ENCODE measurements around the gene CCND1.

The CCND1 gene

GRCh38 chr11:69641681-69642548 lies 959 bp downstream of the CCND1 start:
- no peak for DNase-seq (ENCODE audit: low spot score)

- no peak for DNase-seq (ENCODE audit: low spot score)
Observed at GRCh38 chr11:69642549-69642912, 1.6 kb downstream of the CCND1 start.

GRCh38 chr11:69642913-69643632 lies 2.1 kb downstream of the CCND1 start:
- peak; percentile 59 for DNase-seq (ENCODE audit: low spot score)

GRCh38 chr11:69643646-69644045 lies 2.7 kb downstream of the CCND1 start:
- no peak for DNase-seq (ENCODE audit: low spot score)

DNA sequence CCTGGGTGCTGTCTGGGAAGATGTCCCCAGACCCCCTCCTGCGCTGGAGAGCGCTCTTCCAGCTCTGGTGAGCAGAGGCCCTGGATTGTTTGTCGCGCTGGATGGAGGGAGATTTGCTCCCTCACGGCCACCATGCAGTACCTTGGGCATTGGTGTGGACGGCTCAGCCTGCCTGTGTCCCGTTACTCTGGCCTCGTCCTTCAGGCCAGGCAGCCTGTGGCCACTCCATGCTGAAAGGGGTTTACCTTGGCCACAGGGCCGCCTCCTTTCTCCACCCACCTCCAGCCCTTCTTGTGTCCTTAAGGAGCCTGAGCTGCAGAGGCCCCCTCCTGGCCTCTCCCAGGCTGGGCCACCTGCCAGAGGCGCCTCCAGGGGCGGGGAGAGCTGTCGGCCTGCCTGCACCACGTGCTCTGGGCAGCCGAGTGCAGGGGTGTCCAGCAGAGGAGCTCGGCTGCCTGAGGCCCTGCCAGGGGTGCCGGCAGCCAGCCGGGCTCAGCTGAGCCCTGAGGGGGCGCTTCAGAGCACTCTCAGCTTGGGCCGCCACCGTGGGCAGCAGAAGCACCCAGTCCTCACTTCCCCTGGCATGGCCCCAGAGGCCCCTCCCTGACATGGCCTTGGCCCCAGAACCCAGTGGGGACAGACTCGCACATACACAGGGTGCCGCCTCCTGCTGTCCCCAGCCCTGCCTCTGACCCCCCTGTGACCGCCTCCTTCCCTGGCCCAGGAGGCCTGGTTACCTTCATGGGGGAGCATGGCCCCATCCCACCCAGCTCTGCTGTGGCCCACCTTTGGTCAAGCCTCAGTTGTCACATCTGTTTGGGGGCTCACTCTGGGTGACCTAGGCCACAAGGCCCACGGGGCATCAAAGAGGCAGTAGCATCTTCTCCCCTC lies 3.4 kb downstream of the CCND1 start:
- DNase-seq (ENCODE audit: low spot score) = no peak

DNA sequence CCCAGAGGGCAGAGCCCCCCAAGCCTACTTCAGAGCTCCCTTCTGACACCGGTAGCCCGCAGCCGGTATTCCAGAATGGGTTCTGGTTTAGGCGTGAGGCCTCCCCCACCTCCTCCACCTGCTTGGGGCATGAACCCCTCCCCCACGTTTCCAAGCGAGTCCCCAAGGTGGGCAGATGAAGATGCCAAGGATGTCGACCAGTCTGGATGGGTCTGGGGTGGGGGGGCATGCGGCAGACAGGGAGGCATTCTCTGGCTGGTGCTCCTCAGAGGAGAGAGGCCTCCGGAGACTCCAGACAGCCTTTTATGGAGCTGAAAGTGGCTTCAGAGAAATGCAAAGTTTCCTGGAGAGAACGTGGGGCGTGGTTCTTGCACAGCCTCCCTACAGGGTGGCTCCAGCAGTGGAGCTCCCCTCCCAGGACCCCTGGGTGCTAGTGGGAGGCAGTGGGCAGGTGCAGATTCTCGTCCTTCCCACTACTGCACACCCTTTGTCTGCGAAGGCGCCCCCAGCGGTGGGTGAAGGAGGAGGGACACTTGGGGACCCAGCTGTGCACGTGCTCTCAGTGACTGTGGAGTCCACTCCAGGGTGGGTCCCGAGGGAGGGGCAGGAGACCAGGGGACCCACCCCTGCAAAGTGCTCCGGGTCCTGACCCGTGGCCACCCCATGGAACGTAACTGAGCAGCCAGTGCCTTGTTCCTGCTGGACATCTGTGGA lies 4.2 kb downstream of the CCND1 start:
- DNase-seq (ENCODE audit: low spot score) = no peak

DNA sequence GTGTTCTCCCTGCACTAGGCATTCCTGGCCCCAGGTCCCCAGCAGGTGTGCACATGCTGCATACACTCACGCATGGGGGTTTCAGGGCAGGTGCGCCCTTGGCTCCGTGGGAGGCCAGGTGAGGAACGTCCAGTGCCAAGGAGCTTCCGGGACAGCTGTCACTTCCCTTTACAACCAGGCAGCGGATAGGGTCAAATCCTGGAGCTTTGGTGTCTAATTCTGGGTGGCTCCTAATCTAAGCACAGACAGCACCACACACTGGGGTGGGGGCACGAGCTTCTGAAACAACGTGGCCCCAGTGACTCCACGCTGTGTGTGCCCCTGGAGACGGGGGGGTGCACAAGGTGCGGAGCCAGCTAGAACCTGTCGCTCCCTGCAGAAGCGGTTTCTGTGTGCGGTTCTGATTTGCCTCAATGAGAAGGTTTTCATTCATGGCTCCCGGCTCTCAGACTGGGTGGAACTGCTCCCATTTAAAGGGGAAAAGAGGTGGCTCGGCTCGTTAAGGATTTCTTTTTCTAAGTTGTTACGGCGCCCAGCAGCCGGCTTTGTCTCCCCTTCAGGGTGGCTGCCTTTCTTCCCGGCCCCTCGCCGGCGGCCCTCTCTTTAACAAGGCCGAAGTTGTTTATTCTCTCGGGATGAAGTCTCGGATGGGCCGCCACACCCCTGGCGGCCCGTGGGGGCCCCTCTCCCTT lies 5.0 kb downstream of the CCND1 start:
- DNase-seq (ENCODE audit: low spot score) = no peak

GRCh38 chr11:69646493-69647389 lies 5.8 kb downstream of the CCND1 start:
- DNase-seq (ENCODE audit: low spot score) = no peak

GRCh38 chr11:69647390-69647748 lies 6.4 kb downstream of the CCND1 start:
- no peak for DNase-seq (ENCODE audit: low spot score)

GRCh38 chr11:69647761-69648497 lies 7.0 kb downstream of the CCND1 start:
- no peak for DNase-seq (ENCODE audit: low spot score)

DNA sequence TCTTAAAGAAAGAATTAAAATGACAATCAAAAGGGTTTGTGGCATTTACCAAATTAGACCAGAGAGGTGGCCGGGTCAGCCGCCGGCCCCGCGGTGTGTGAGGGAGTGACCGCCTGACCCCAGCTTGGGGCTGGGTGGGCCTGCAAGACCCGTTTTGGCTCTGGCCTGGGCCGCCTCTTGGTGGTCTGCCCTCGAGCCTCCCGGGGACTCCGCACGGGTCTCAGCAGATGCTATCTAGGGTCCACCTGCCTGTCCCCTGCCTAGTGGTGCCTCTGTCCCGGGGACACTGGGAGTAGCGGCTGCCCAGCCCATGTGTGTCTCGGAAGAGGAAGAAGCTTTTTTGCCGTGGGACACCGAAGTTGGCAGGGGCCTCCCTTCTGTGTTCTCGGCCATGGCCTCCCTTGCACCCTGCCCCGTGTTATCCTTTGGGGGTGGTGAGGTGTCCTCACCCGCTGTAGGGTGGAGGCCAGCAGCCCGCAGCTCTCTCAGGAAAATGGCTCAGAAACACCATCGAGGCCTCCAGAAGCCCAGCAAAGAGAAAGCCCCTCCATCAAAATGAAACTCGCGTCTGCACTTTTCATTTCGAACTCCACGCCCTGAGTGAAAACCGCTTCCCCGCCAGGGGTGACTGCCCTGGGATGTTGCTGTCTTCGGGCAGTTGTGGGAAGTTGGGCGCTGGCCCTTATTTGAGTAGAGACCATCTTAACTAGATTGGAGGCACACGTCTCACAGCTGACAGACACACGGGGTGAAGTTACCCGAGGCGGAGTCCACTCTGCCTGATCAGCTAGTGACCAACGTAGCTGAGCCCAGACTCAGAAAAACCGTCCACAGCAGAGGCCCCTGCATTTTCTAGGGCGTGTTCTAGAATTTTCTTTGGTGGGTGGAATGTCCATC lies 8.0 kb downstream of the CCND1 start:
- no peak for DNase-seq (ENCODE audit: low spot score)

- DNase-seq (ENCODE audit: low spot score) = no peak
Observed at GRCh38 chr11:69649576-69649900, 8.6 kb downstream of the CCND1 start.

GRCh38 chr11:69650081-69650831 lies 9.3 kb downstream of the CCND1 start:
- DNase-seq (ENCODE audit: low spot score) = no peak

DNA sequence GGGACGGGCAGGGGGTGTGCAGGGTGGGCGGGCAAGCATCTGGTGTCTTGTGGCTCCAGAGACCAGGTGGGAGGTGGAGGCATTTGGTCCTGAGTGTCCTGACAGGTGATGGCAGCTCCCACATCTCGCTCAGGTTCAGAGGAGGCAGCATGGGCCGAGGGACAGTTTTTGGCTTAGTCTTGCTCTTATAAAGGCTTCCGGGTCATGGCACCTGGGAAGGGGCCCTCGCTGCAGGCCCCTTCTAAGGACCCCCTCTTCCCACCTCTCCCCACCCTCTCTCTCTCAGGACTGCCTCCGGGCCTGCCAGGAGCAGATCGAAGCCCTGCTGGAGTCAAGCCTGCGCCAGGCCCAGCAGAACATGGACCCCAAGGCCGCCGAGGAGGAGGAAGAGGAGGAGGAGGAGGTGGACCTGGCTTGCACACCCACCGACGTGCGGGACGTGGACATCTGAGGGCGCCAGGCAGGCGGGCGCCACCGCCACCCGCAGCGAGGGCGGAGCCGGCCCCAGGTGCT lies 9.9 kb downstream of the CCND1 start:
- no peak for DNase-seq (ENCODE audit: low spot score)

DNA sequence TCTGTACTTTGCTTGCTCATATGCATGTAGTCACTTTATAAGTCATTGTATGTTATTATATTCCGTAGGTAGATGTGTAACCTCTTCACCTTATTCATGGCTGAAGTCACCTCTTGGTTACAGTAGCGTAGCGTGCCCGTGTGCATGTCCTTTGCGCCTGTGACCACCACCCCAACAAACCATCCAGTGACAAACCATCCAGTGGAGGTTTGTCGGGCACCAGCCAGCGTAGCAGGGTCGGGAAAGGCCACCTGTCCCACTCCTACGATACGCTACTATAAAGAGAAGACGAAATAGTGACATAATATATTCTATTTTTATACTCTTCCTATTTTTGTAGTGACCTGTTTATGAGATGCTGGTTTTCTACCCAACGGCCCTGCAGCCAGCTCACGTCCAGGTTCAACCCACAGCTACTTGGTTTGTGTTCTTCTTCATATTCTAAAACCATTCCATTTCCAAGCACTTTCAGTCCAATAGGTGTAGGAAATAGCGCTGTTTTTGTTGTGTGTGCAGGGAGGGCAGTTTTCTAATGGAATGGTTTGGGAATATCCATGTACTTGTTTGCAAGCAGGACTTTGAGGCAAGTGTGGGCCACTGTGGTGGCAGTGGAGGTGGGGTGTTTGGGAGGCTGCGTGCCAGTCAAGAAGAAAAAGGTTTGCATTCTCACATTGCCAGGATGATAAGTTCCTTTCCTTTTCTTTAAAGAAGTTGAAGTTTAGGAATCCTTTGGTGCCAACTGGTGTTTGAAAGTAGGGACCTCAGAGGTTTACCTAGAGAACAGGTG lies 11.1 kb downstream of the CCND1 start:
- no peak for DNase-seq (ENCODE audit: low spot score)

GRCh38 chr11:69652999-69653398 lies 12.0 kb downstream of the CCND1 start:
- DNase-seq (ENCODE audit: low spot score) = no peak
